HUDEP-2 (cell line): ENCODE results near the gene DDAH1.
A peak's percentile ranks its signal among the peaks of the same experiment; 100 is the strongest.
"Not testable (repeated sequence)": the region's sequence is repeated elsewhere in the genome, so short reads cannot be mapped to it uniquely, and the experiment has no call there.

Experiments
- DNase-seq, 76 experiments: peaks; one replicate each; lab custom pipeline; 2025; ENCODE audit not compliant: unreplicated experiment in 76 of 76; lab: John Stamatoyannopoulos, UW

Gene DDAH1

DNA sequence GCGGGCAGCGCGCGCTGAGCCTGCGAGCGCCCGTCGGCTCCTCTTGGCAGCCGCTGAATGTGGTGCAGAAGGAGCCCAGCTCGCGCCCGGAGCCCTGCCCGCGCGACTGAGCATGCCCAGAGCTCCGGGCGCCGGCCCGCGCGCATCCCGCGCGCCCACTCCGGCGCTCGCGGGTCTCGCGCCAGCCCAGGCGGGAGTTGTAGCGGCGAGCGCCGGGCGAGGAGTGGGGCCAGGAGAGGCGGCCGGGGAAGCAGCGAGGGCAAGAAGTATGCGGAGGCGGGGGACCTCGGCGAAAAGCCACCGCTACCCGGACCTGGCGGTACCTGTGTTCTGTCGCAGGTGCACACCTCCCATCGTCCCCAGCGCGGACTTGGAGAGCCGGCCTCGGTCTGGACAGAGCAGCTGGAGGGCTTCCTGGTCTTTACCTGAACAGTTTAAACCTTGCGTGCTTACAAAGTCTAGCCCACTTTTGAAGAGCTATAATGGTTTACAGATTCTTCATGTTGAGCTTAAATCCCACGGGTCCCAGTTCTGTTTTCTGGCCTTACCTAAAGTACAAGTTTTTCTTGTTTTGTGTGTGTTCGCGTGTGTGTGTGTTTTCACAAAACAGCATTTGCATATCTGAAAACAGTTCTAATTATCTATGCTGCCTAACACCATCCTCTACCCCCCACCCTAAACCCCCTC lies at the start of gene DDAH1:
Gene DDAH1, minus strand, starts transcription at position 61 of the 687 bp plus-strand sequence. CDS start 114 bp downstream, outside the sequence.
- peak in 2 of 76 experiments; percentile 2 to 4 for DNase-seq

DNA sequence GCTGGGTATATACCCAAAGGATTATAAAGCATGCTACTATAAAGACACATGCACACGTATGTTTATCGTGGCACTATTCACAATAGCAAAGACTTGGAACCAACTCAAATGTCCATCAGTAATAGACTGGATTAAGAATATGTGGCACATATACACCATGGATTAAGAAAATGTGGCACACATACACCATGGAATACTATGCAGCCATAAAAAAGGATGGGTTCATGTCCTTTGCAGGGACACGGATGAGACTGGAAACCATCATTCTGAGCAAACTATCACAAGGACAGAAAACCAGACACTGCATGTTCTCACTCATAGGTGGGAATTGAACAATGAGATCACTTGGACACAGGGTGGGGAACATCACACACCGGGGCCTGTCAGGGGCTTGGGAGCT lies 49.0 kb upstream of the DDAH1 start:
- not testable (repeated sequence) for DNase-seq

DNA sequence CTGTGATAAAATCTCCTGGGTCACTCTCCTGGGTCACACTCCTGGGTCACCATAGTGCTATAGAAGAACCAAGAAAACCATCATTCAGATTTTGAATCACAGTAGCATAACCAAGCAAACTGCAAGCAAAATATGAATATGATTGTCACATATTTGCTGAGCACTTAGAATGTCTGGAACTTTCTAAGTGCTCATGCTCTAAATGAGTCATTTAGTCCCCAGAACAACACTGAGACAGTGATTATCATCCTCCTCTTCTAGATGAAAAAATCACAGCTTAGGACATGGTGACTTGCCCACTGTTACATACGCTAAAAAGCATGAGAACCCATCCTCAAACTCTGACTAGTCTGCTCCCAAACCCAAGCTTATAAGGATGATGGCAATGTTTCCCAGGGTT lies 39.5 kb upstream of the DDAH1 start:
- no peak for DNase-seq

- peak in 9 of 76 experiments; percentile 1 to 14 (median 3) for DNase-seq
Observed at GRCh38 chr1:85502625-85503083, 37.7 kb upstream of the DDAH1 start.

DNA sequence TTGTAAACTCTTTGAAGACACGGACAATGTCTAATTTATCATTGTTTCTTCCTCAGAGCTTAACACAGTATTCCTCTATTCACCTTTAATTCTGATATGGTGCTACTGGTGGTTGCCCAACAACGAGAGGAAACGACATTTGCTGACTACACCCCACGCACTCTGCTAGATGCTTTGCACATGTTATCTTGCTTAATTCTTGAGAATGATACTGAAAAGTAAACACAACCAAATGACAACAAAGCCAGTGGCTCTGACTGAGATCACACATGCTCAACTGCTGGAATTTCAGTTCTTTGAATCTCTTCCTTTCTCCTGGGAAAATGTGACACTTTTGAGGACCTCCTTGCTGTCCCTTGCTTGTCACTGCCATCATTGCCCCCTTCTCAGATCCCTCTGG lies 37.2 kb upstream of the DDAH1 start:
- no peak for DNase-seq

GRCh38 chr1:85501355-85501898 lies 36.5 kb upstream of the DDAH1 start:
- DNase-seq = no peak

DNA sequence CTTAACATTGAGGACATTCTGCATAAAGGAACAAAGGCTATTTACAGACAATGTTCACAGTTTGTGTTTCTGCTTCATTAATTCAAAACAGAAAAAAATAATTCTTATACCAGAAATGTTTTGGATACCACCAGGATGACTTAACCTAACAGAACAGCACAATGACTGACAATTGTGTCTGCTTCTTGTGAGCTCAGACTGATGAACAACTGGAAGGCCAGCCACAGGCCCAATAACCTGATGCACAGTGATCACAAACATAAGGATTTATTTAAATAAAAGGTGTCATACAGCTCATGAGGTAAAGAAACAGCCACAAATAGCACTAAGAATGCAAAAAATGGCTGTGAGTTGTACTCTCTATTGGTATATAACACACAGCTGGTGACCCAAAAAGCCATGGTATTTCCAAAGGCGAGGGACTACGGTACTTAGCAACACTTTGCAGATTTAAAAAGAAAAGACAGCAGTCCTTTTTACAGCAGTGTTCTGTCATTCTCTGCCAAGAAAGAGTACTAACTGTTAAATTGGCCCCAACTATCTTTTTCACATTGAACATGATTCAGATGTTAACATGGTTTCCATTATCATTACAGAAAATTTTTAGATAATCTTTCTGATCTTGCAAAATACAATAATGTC lies 32.1 kb upstream of the DDAH1 start:
- DNase-seq = no peak

- no peak for DNase-seq
Observed at GRCh38 chr1:85495556-85495955, 30.6 kb upstream of the DDAH1 start.

DNA sequence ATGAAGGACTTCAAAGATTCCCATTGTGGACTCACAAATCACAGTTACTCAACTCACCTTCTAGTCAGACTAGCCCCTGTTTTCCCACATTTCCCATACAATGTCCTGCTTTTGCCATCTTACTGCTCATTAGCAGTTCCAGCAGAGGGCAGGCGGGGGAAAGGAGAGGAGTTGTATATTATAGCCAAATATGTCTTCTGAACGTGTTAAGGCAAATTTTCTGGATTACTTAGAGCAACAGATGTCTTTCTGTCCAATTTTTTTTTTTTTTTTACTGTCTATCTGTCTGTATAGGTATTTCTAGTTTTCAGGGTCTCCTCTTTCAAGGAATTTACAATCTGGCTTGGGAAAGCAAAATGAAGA lies 29.9 kb upstream of the DDAH1 start:
- DNase-seq = no peak

DNA sequence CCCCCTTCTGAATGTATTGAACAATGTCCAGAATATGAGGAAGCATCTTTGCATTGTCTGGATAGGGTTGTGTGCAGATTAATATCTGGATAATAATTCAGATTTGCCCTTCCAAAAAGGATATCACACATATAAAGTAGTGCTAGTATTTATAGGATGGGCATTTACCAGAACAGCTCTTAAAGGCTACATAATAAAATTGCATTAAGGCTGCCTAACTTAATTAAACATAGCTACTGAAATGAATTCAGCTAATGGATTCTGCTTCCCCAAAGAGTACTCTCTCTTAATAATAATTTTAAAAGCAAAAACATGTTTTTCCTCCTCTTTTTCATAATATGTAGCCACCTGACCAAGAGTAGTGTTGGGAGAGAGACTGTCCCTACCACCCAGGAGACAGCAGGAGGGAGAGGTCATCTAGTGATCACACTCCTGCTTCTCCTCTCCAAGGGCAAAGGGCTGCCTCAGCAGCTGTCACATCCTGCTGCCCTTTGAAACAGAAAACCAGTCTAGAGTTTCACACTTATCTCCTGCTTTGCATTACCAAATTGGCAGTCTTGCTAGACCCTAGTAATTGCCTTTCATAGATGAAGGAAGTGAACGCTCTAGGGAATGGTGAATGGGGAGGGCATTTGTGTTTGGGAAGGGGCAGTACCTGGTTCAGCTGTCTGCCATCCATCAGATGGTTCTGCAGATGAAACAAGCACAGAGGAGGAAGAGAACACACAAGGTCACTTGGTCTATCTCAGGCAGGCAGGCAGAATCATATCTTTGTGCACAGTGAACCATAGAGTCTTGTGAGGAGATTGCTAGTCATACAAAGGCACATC lies 29.3 kb upstream of the DDAH1 start:
- DNase-seq = no peak

- DNase-seq = peak in 1 of 76 experiments; percentile 4
Observed at GRCh38 chr1:85490270-85490985, 25.5 kb upstream of the DDAH1 start.

- DNase-seq = no peak
Observed at GRCh38 chr1:85488126-85488525, 23.2 kb upstream of the DDAH1 start.

GRCh38 chr1:85485516-85485915 lies 20.6 kb upstream of the DDAH1 start:
- DNase-seq = no peak

GRCh38 chr1:85484716-85485115 lies 19.8 kb upstream of the DDAH1 start:
- DNase-seq = no peak

DNA sequence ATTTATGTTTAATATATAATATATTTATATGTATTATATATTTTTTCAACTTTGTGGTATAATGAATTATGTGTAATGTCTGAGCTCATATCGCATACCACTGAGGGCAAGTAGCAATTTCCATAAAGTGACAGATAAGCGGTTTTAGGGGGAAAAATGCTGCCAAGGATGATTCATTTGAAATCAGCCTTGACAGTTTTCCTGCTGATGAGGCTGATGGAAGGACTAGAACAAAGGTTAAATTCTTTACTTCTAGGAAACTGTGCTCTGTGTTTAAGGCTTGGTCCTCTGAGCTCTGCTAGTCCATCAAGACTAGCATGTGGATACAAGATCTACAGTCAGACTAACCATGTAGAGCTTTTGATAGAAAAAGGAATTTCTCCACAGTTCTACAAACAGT lies 19.3 kb upstream of the DDAH1 start:
- no peak for DNase-seq

GRCh38 chr1:85481688-85482087 lies 16.7 kb upstream of the DDAH1 start:
- no peak for DNase-seq

GRCh38 chr1:85480566-85480965 lies 15.6 kb upstream of the DDAH1 start:
- DNase-seq = no peak

DNA sequence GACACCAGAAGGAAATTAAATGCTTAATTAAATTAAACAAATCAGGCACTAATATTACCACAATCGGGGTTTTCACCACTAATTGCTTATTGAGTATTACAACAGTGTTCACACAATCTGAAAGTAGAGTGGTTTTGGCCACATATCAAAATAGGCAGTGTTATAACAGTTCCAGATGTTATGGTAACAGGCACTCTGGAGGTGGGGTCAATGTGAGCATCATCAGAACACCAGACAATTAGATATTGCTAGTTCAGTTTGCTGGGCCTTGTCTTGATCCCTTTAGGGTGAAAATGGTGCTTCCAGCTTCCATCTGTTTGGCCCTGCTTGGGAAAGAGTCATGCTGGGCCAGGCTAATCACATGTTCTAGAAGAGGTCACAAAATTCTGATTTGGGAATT lies 14.5 kb upstream of the DDAH1 start:
- no peak for DNase-seq

DNA sequence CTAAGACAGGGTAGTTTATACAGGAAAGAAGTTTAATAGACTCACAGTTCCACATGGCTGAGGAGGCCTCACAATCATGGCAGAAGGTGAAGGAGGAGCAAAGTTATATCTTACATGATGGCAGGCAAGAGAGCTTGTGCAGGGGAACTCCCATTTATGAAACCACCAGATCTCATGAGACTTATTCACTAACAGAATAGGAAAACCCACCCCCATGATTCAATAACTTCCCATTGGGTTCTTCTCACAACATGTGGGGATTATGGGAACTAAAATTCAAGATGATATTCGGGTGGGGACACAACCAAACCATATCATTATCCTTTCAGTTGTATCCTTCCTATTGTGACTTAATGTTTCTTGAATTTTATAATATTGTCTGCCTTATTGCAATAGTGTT lies 13.4 kb upstream of the DDAH1 start:
- no peak for DNase-seq

GRCh38 chr1:85475055-85475454 lies 10.1 kb upstream of the DDAH1 start:
- DNase-seq = no peak

DNA sequence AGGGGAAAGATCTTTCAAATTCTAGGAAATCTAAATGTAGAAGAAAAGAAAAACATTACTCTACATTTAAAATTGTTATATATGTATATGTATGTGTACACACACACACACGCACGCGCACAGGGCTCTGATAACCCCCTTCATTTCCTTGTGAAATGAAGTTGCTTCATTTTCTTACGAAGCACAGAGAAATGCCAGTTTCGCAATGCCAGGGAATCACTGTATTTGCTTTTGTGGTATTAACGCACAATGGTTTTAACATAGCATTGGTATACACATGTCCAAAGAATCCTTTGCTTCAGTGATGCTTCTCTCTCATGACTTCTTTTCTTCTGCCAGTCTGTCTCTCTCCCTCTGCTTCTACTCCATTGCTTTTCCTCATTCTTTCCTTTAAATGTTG lies 8.4 kb upstream of the DDAH1 start:
- no peak for DNase-seq
